Tibial artery (tissue), 4 donors: ENCODE measurements around the gene STAT3.

ENCODE experiments used
- DNase-seq, 2 donors: peaks; one replicate each; pipeline ENCODE4 v3.0.0-alpha.2; 2019
- H3K27ac ChIP-seq, 2 donors: fragments of 200-600 bp; sonication (generic) in 1 of 2; 1 replicate in 1 of 2; 2 replicates in 1 of 2; pipeline ENCODE4 v1.5.1; 2018 to 2019; ENCODE audit warnings: mild to moderate bottlenecking in 1 of 2
- H3K27me3 ChIP-seq, 2 donors: fragments of 200-600 bp; sonication (generic) in 1 of 2; one replicate each; pipeline versions ENCODE4 v1.5.1 to v1.6.0; 2016 to 2019
- H3K36me3 ChIP-seq, 3 donors: fragments of 200-600 bp; sonication (generic) in 2 of 3; one replicate each; pipeline ENCODE4 v1.5.1; 2016 to 2019; ENCODE audit warnings: mild to moderate bottlenecking in 2 of 3
- H3K4me1 ChIP-seq, 4 donors: fragments of 200-600 bp; sonication (generic) in 2 of 4; 1 replicate in 3 of 4; 2 replicates in 1 of 4; pipeline ENCODE4 v1.5.1; 2016 to 2019
- H3K4me3 ChIP-seq, 2 donors: fragments of 200-600 bp; sonication (generic) in 1 of 2; 1 replicate in 1 of 2; 2 replicates in 1 of 2; pipeline ENCODE4 v1.5.1; 2018 to 2019; ENCODE audit warnings: mild to moderate bottlenecking in 2 of 2
- H3K9me3 ChIP-seq, 3 donors: fragments of 200-600 bp; sonication (generic) in 1 of 3; one replicate each; pipeline ENCODE4 v1.5.1; 2016 to 2019
- CTCF ChIP-seq, 2 experiments: fragments of 200-600 bp in 1 of 2; fragments of 450-650 bp in 1 of 2; IDR thresholded peaks; one replicate each; pipeline ENCODE4 v1.5.1; 2017 to 2019; ENCODE audit warnings: antibody characterized with exemption in 2 of 2, mild to moderate bottlenecking in 1 of 2, moderate library complexity in 1 of 2
- intact Hi-C: fragments of 100-400 bp; cut with DNase I; formaldehyde crosslinking; loops from one replicate; pipeline ENCODE4 v1.15.0; 2023; ENCODE audit warnings: low total_unique reads

Gene STAT3

GRCh38 chr17:42388381-42389134 lies at the start of gene STAT3:
Gene STAT3, minus strand, starts transcription at chr17:42388442. Its CDS starts 39,926 bp downstream, at chr17:42348516.
- intact Hi-C loops, result no loop called here
- peak; percentile 100 for DNase-seq
- Histone ChIP-seq H3K27me3 (no peaks in the 10 kb centered on the region), H3K4me1 (peaks cover 0 to 43% (median 24%) of the 10 kb centered on the region in 4 donors), H3K4me3 (peak within 1 kb of the TSS; percentile 97 to 99), H3K36me3 (no peaks in the 10 kb centered on the region), H3K27ac (peak within 1 kb of the TSS; percentile 98 to 100), H3K9me3 (no peaks in the 10 kb centered on the region)
- TF ChIP-seq CTCF (IDR thresholded peaks at IDR 0.05), result peak in 1 of 2 experiments; percentile 30

- Histone ChIP-seq H3K27me3 (no peaks in the 10 kb centered on the region), H3K36me3 (no peaks in the 10 kb centered on the region), H3K9me3 (no peaks in the 10 kb centered on the region), H3K4me1 (peaks cover 0 to 14% (median 2%) of the 10 kb centered on the region in 4 donors), H3K27ac (peak overlapping the region; percentile 68 to 70), H3K4me3 (no peak overlapping the region)
- intact Hi-C loops, result no loop called here
- no peak for TF ChIP-seq CTCF (IDR thresholded peaks at IDR 0.05)
- DNase-seq, result peak; percentile 74 to 75
Observed at GRCh38 chr17:42436391-42436790, 48.1 kb upstream of the STAT3 start.

- H3K4me1 ChIP-seq, result peaks cover 0 to 23% (median 8%) of the 10 kb centered on the region in 4 donors
- H3K36me3 ChIP-seq, result no peaks in the 10 kb centered on the region
- H3K9me3 ChIP-seq, result no peaks in the 10 kb centered on the region
- TF ChIP-seq CTCF (IDR thresholded peaks at IDR 0.05), result no peak
- no peak overlapping the region for H3K27ac ChIP-seq
- no peak for DNase-seq
- intact Hi-C loops, result no loop called here
- H3K27me3 ChIP-seq, result no peaks in the 10 kb centered on the region
- H3K4me3 ChIP-seq, result no peak overlapping the region
Observed at GRCh38 chr17:42431758-42432161, 43.5 kb upstream of the STAT3 start.

GRCh38 chr17:42429726-42430447 lies 41.6 kb upstream of the STAT3 start:
- Histone ChIP-seq H3K27ac (no peak overlapping the region), H3K9me3 (no peaks in the 10 kb centered on the region), H3K4me3 (no peak overlapping the region), H3K4me1 (peaks cover 0 to 20% (median 8%) of the 10 kb centered on the region in 4 donors), H3K36me3 (no peaks in the 10 kb centered on the region), H3K27me3 (no peaks in the 10 kb centered on the region)
- intact Hi-C loops, result loop anchor here (5.0 kb wide), 1 partner anchor 82 kb away; no protein-coding TSS in a partner anchor
- DNase-seq, result no peak
- no peak for TF ChIP-seq CTCF (IDR thresholded peaks at IDR 0.05)

- intact Hi-C loops, result loop anchor here (5.0 kb wide), 1 partner anchor 84 kb away; no protein-coding TSS in a partner anchor
- peak overlapping the region; percentile 45 to 62 for H3K27ac ChIP-seq
- peak in 1 of 2 donors; percentile 76 for DNase-seq
- TF ChIP-seq CTCF (IDR thresholded peaks at IDR 0.05), result peak; percentile 71 to 82
- H3K9me3 ChIP-seq, result no peaks in the 10 kb centered on the region
- no peak overlapping the region for H3K4me3 ChIP-seq
- H3K36me3 ChIP-seq, result no peaks in the 10 kb centered on the region
- H3K4me1 ChIP-seq, result peaks cover 0 to 35% (median 15%) of the 10 kb centered on the region in 4 donors
- no peaks in the 10 kb centered on the region for H3K27me3 ChIP-seq
Observed at GRCh38 chr17:42428141-42428944, 40.1 kb upstream of the STAT3 start.
